Measurements from ENCODE around the gene GPR63.

The GPR63 gene

DNA sequence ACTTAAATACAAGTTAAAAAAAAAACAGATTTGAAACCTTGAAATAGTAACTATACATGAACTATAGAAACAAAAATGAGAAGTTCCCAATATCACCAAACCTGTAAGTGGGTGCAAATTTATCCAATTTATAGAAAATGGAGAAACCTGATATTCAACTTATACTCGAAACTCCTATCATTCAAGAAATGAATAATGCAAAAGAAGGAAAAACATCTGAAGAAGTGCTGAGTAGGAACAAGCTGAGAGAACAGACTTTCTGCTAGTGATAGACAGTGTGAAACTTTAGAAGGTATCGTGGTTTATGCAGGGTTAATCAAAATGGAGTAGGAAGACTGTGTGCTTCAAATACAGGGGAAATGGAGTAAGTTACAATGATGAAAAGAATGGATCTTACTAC lies 4.5 kb downstream of the GPR63 start:
- CTCF ChIA-PET: interaction anchor here (1.3 kb wide), 1 partner anchor 12 kb away, joined by 3 read pairs; no protein-coding TSS in a partner anchor
- no peak for DNase-seq (ENCODE audit: extremely low spot score)
- no peak for TF ChIP-seq CTCF (IDR thresholded peaks at IDR 0.05; ENCODE audit: control extremely low read depth, extremely low read depth, low read depth, missing control alignments)
- POLR2A ChIA-PET: no interaction called here

GRCh38 chr6:96826865-96827264 lies 10.4 kb downstream of the GPR63 start:
- no peak for DNase-seq (ENCODE audit: extremely low spot score)
- ChIA-PET POLR2A (no interaction called here), CTCF (no interaction called here)
- no peak for TF ChIP-seq CTCF (IDR thresholded peaks at IDR 0.05; ENCODE audit: control extremely low read depth, extremely low read depth, low read depth, missing control alignments)

GRCh38 chr6:96823743-96824142 lies 13.5 kb downstream of the GPR63 start:
- ChIA-PET CTCF (interaction anchor here (1.0 kb wide), 1 partner anchor 10 kb away, joined by 3 read pairs; no protein-coding TSS in a partner anchor), POLR2A (no interaction called here)
- no peak for TF ChIP-seq CTCF (IDR thresholded peaks at IDR 0.05; ENCODE audit: control extremely low read depth, extremely low read depth, low read depth, missing control alignments)
- DNase-seq (ENCODE audit: extremely low spot score): no peak

DNA sequence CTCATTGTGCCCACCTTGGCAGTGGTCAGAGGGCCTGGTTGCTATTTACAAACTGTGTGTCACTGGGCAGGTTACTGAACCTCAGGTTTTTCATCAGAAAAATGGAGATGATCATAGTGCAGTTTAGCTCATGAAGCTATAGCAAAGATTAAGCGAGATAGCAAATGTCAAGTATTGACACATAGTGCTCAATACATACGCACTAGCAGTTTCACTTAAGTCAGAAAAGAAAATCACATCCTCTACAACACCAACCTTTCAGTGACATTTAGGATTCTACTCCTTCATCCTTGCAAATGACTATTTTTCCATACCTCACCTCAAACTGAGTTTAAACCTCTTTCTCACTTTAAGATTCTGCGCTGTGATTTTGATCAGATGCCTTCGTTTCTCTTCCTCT lies 16.2 kb downstream of the GPR63 start:
- CTCF ChIA-PET: interaction anchor here (1.0 kb wide), 1 partner anchor 13 kb away, joined by 3 read pairs; no protein-coding TSS in a partner anchor
- POLR2A ChIA-PET: no interaction called here
- DNase-seq (ENCODE audit: extremely low spot score): no peak
- no peak for TF ChIP-seq CTCF (IDR thresholded peaks at IDR 0.05; ENCODE audit: control extremely low read depth, extremely low read depth, low read depth, missing control alignments)

DNA sequence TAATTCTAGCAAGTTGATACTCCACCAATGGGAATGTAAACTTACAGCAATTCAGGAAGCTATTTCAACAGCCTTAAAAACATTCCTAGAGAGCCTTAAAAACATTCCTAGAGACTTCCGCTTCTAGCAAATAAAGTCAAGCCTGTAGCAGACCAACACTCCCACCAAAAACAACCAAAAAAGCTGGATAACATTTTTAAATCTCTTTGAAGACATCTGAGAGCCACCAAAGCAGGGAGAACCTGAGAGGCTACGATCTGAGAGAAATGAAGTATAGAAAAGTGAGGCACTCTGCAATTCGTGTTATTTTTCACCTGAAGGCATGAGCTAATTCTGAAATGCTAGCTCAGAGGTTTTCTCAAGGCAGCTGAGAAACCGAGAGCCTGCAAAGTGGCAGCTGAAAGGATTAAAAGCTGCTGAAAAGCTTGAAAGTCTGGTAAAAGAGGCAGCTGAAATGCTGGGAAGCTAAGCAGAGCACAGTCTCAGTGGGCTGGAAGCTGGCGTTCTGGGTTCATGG lies 20.9 kb downstream of the GPR63 start:
- no peak for TF ChIP-seq CTCF (IDR thresholded peaks at IDR 0.05; ENCODE audit: control extremely low read depth, extremely low read depth, low read depth, missing control alignments)
- ChIA-PET CTCF (interaction anchor here (0.8 to 1.3 kb wide), 4 partner anchors 9 to 240 kb away, joined by 3 to 5 read pairs (median 5); no protein-coding TSS in a partner anchor), POLR2A (no interaction called here)
- no peak for DNase-seq (ENCODE audit: extremely low spot score)

- ChIA-PET CTCF (interaction anchor here (1.0 kb wide), 1 partner anchor 8 kb away, joined by 3 read pairs; no protein-coding TSS in a partner anchor), POLR2A (no interaction called here)
- no peak for TF ChIP-seq CTCF (IDR thresholded peaks at IDR 0.05; ENCODE audit: control extremely low read depth, extremely low read depth, low read depth, missing control alignments)
- no peak for DNase-seq (ENCODE audit: extremely low spot score)
Observed at GRCh38 chr6:96814625-96815024, 22.7 kb downstream of the GPR63 start.

Measured in GM10248 (cell line).